ENCODE data around the gene CCDC194. TPM values are rescaled to one million over a fixed set of nuclear protein-coding genes. Genes with fewer than 3 reads are reported as not detected.

The CCDC194 gene
- total and polyA plus RNA-seq, 2 of the 13 experiments (the other 11 are each of a cell fraction or from before 2014, with no cell fraction given) = 0.13 to 0.21 TPM

GRCh38 chr19:17340871-17341357 is 53.1 kb downstream of the CCDC194 start (continued):
- TF ChIP-seq HNF4A (CRISPR knock-in tag; IDR thresholded peaks at IDR 0.05) (peak; percentile 69; the same call in 1 of the 2 replicates), RFXAP (CRISPR knock-in tag; IDR thresholded peaks at IDR 0.05; ENCODE audit: borderline replicate concordance) (no peak; the same call in 1 of the 2 replicates), ZNF629 (CRISPR knock-in tag; conservative IDR thresholded peaks at IDR 0.05) (0 out of 2 replicates have a peak, but pooled peaks have one; percentile 27), KLF16 (CRISPR knock-in tag; IDR thresholded peaks at IDR 0.05) (no peak), ASH2L (IDR thresholded peaks at IDR 0.05; ENCODE audit: insufficient read length, low read depth, low read length) (peak; percentile 47), ZC3H13 (CRISPR knock-in tag; IDR thresholded peaks at IDR 0.05) (peak; percentile 80; the same call in 1 of the 2 replicates), ZNF317 (CRISPR knock-in tag; IDR thresholded peaks at IDR 0.05) (peak; percentile 24; the same call in 1 of the 2 replicates), KMT2B (CRISPR knock-in tag; IDR thresholded peaks at IDR 0.05) (peak; percentile 26; the same call in 1 of the 2 replicates), ATF3 (CRISPR knock-in tag; IDR thresholded peaks at IDR 0.05) (peak; percentile 15; the same call in 1 of the 2 replicates), ZSCAN20 (CRISPR knock-in tag; IDR thresholded peaks at IDR 0.05; ENCODE audit: borderline replicate concordance) (no peak), ETV5 (CRISPR knock-in tag; IDR thresholded peaks at IDR 0.05; ENCODE audit: borderline replicate concordance) (peak; percentile 57; the same call in 1 of the 2 replicates), YEATS2 (CRISPR knock-in tag; IDR thresholded peaks at IDR 0.05; ENCODE audit: borderline replicate concordance) (0 out of 2 replicates have a peak, but pooled peaks have one; percentile 26), REPIN1 (CRISPR knock-in tag; IDR thresholded peaks at IDR 0.05; ENCODE audit: borderline replicate concordance, low read depth) (peak; percentile 45; the same call in 1 of the 2 replicates), NAIF1 (CRISPR knock-in tag; IDR thresholded peaks at IDR 0.05; ENCODE audit: borderline replicate concordance) (no peak), CHD4 (IDR thresholded peaks at IDR 0.05; ENCODE audit: borderline replicate concordance, low read length) (no peak), ZNF746 (CRISPR knock-in tag; IDR thresholded peaks at IDR 0.05) (0 out of 2 replicates have a peak, but pooled peaks have one; percentile 31), ZNF3 (CRISPR knock-in tag; IDR thresholded peaks at IDR 0.05) (no peak), MTF2 (CRISPR knock-in tag; IDR thresholded peaks at IDR 0.05; ENCODE audit: borderline replicate concordance) (no peak), ZNF891 (CRISPR knock-in tag; IDR thresholded peaks at IDR 0.05) (peak; percentile 44; the same call in 1 of the 2 replicates), JUN (CRISPR knock-in tag; IDR thresholded peaks at IDR 0.05) (peak; percentile 50; the same call in 1 of the 2 replicates), SPEN (CRISPR knock-in tag; IDR thresholded peaks at IDR 0.05; ENCODE audit: low read depth) (0 out of 2 replicates have a peak, but pooled peaks have one; percentile 68), ZNF232 (CRISPR knock-in tag; IDR thresholded peaks at IDR 0.05; ENCODE audit: borderline replicate concordance) (no peak), ZNF607 (CRISPR knock-in tag; IDR thresholded peaks at IDR 0.05; ENCODE audit: borderline replicate concordance) (peak; percentile 46; the same call in 1 of the 2 replicates), KDM5B (CRISPR knock-in tag; IDR thresholded peaks at IDR 0.05; ENCODE audit: borderline replicate concordance) (peak; percentile 69; the same call in 1 of the 2 replicates)
- TF ChIP-seq, protein P1, sequence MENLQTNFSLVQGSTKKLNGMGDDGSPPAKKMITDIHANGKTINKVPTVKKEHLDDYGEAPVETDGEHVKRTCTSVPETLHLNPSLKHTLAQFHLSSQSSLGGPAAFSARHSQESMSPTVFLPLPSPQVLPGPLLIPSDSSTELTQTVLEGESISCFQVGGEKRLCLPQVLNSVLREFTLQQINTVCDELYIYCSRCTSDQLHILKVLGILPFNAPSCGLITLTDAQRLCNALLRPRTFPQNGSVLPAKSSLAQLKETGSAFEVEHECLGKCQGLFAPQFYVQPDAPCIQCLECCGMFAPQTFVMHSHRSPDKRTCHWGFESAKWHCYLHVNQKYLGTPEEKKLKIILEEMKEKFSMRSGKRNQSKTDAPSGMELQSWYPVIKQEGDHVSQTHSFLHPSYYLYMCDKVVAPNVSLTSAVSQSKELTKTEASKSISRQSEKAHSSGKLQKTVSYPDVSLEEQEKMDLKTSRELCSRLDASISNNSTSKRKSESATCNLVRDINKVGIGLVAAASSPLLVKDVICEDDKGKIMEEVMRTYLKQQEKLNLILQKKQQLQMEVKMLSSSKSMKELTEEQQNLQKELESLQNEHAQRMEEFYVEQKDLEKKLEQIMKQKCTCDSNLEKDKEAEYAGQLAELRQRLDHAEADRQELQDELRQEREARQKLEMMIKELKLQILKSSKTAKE (CRISPR knock-in tag; IDR thresholded peaks at IDR 0.05; ENCODE audit: borderline replicate concordance) = peak; percentile 62; the same call in 1 of the 2 replicates
- TF ChIP-seq, protein P2, sequence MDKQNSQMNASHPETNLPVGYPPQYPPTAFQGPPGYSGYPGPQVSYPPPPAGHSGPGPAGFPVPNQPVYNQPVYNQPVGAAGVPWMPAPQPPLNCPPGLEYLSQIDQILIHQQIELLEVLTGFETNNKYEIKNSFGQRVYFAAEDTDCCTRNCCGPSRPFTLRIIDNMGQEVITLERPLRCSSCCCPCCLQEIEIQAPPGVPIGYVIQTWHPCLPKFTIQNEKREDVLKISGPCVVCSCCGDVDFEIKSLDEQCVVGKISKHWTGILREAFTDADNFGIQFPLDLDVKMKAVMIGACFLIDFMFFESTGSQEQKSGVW (CRISPR knock-in tag; IDR thresholded peaks at IDR 0.05; ENCODE audit: borderline replicate concordance) = no peak
